Measurements from ENCODE around the gene MAST4.

Gene MAST4

GRCh38 chr5:67215519-67216471 lies 619.6 kb downstream of the MAST4 start:
- TF ChIP-seq SPI1 (IDR thresholded peaks at IDR 0.05; ENCODE audit: low read depth, low read length) = peak; percentile 99
- TF ChIP-seq PAX5 (IDR thresholded peaks at IDR 0.05; ENCODE audit: insufficient read depth, low read length, severe bottlenecking) = no peak
- DNase-seq (ENCODE audit: insufficient read length, low spot score) (peak; percentile 61), FAIRE-seq (peak; percentile 97)

GRCh38 chr5:67216564-67216963 lies 620.4 kb downstream of the MAST4 start:
- FAIRE-seq = no peak
- DNase-seq (ENCODE audit: insufficient read length, low spot score) = no peak
- TF ChIP-seq PAX5 (IDR thresholded peaks at IDR 0.05; ENCODE audit: insufficient read depth, low read length, severe bottlenecking) (no peak), POLR2AphosphoS5 (IDR thresholded peaks at IDR 0.05; ENCODE audit: low read depth, low read length) (no peak), POLR2A (IDR thresholded peaks at IDR 0.05; ENCODE audit: low read depth, low read length) (no peak)

Data from GM12891 (cell line).